ENCODE results near the gene FCN1.

Gene FCN1

GRCh38 chr9:134858051-134858841 is 59.5 kb downstream of the FCN1 start:
- TF ChIP-seq POLR2AphosphoS5 (IDR thresholded peaks at IDR 0.05; ENCODE audit: low read depth, low read length) (no peak), TAF1 (IDR thresholded peaks at IDR 0.05; ENCODE audit: borderline replicate concordance, insufficient read depth, low read length) (no peak), FOXP2 (optimal IDR thresholded peaks at IDR 0.05; ENCODE audit: borderline replicate concordance, extremely low read depth, extremely low read length, insufficient read depth) (no peak), REST (IDR thresholded peaks at IDR 0.05; ENCODE audit: insufficient read depth in 1 of 2, low read depth in 2 of 2, low read length in 2 of 2) (no peak), SIN3A (IDR thresholded peaks at IDR 0.05; ENCODE audit: borderline replicate concordance, insufficient read depth, low read length) (no peak)

GRCh38 chr9:134855900-134856377 is 61.8 kb downstream of the FCN1 start:
- TF ChIP-seq SIN3A (IDR thresholded peaks at IDR 0.05; ENCODE audit: borderline replicate concordance, insufficient read depth, low read length) (no peak), TAF1 (IDR thresholded peaks at IDR 0.05; ENCODE audit: borderline replicate concordance, insufficient read depth, low read length) (no peak), REST (IDR thresholded peaks at IDR 0.05; ENCODE audit: insufficient read depth in 1 of 2, low read depth in 2 of 2, low read length in 2 of 2) (no peak), FOXP2 (optimal IDR thresholded peaks at IDR 0.05; ENCODE audit: borderline replicate concordance, extremely low read depth, extremely low read length, insufficient read depth) (no peak), POLR2AphosphoS5 (IDR thresholded peaks at IDR 0.05; ENCODE audit: low read depth, low read length) (no peak)

Measured in PFSK-1 (cell line).